Activated CD4-positive, alpha-beta memory T cell treated with anti-CD3 and anti-CD28 coated beads for 36 hours (primary cell): ENCODE results near the gene LHX4. TPM values are rescaled to one million over a fixed set of nuclear protein-coding genes. Genes with fewer than 3 reads are reported as not detected.

Source experiments
- CTCF ChIA-PET: fragments of 350-600 bp; sonication (Branson Sonifier 250); formaldehyde crosslinking; loops from one replicate; lab custom pipeline; 2021; ENCODE audit warnings: antibody characterized with exemption, inconsistent platforms; lab: Charles Lee
- POLR2A ChIA-PET: fragments of 350-600 bp; sonication (Branson Sonifier 250); formaldehyde crosslinking; loops from one replicate; lab custom pipeline; 2021; ENCODE audit warnings: antibody characterized with exemption; lab: Charles Lee
- DNase-seq: peaks from one replicate; pipeline ENCODE4 v3.0.0-alpha.2; 2020
- H3K27ac Mint-ChIP-seq: one replicate; pipeline ENCODE4 v1.8.0; 2021; ENCODE audit warnings: mixed read lengths
- H3K27me3 Mint-ChIP-seq: one replicate; pipeline ENCODE4 v1.8.0; 2021; ENCODE audit warnings: mixed read lengths
- H3K36me3 Mint-ChIP-seq: one replicate; pipeline ENCODE4 v1.8.0; 2021; ENCODE audit warnings: mixed read lengths
- H3K4me1 Mint-ChIP-seq: one replicate; pipeline ENCODE4 v1.8.0; 2021; ENCODE audit warnings: low read depth, mixed read lengths
- H3K4me3 Mint-ChIP-seq: one replicate; pipeline ENCODE4 v1.8.0; 2021; ENCODE audit warnings: mild to moderate bottlenecking, mixed read lengths
- H3K9me3 Mint-ChIP-seq: one replicate; pipeline ENCODE4 v1.8.0; 2021; ENCODE audit warnings: mixed read lengths
- intact Hi-C: fragments of 100-400 bp; cut with micrococcal nuclease; formaldehyde crosslinking; loops from one replicate; pipeline ENCODE4 v1.15.1; 2023
- total RNA-seq, 2 experiments: library from RNA; stranded (reverse); gene quantifications; one replicate each; pipeline ENCODE4 v1.2.3, GENCODE V29; 2021

Gene LHX4
- total RNA-seq, 2 experiments from 2014 or later = not detected

- CTCF ChIA-PET = interaction anchor here (1.9 kb wide), 1 partner anchor 211 kb away, joined by 5 read pairs; no protein-coding TSS in a partner anchor
- no peaks in the 10 kb centered on the region for H3K4me1 Mint-ChIP-seq
- POLR2A ChIA-PET = no interaction called here
- H3K36me3 Mint-ChIP-seq = no peaks in the 10 kb centered on the region
- no peaks in the 10 kb centered on the region for H3K9me3 Mint-ChIP-seq
- H3K4me3 Mint-ChIP-seq = no peak overlapping the region
- intact Hi-C loops = no loop called here
- H3K27me3 Mint-ChIP-seq = no peaks in the 10 kb centered on the region
- no peak for DNase-seq
- H3K27ac Mint-ChIP-seq = no peak overlapping the region
Observed at GRCh38 chr1:180266275-180267210, 36.5 kb downstream of the LHX4 start.

GRCh38 chr1:180267211-180267561 is 37.1 kb downstream of the LHX4 start:
- no peaks in the 10 kb centered on the region for H3K27me3 Mint-ChIP-seq
- POLR2A ChIA-PET = no interaction called here
- intact Hi-C loops = no loop called here
- H3K36me3 Mint-ChIP-seq = no peaks in the 10 kb centered on the region
- H3K9me3 Mint-ChIP-seq = no peaks in the 10 kb centered on the region
- CTCF ChIA-PET = interaction anchor here (1.9 kb wide), 1 partner anchor 211 kb away, joined by 5 read pairs; no protein-coding TSS in a partner anchor
- no peaks in the 10 kb centered on the region for H3K4me1 Mint-ChIP-seq
- no peak overlapping the region for H3K4me3 Mint-ChIP-seq
- DNase-seq = no peak
- no peak overlapping the region for H3K27ac Mint-ChIP-seq

GRCh38 chr1:180267761-180268555 is 37.9 kb downstream of the LHX4 start:
- no peaks in the 10 kb centered on the region for H3K4me1 Mint-ChIP-seq
- DNase-seq = no peak
- POLR2A ChIA-PET = no interaction called here
- no peaks in the 10 kb centered on the region for H3K27me3 Mint-ChIP-seq
- CTCF ChIA-PET = interaction anchor here (1.9 kb wide), 1 partner anchor 210 kb away, joined by 5 read pairs; no protein-coding TSS in a partner anchor
- no peak overlapping the region for H3K4me3 Mint-ChIP-seq
- H3K9me3 Mint-ChIP-seq = no peaks in the 10 kb centered on the region
- intact Hi-C loops = no loop called here
- no peaks in the 10 kb centered on the region for H3K36me3 Mint-ChIP-seq
- no peak overlapping the region for H3K27ac Mint-ChIP-seq

- POLR2A ChIA-PET = no interaction called here
- H3K4me1 Mint-ChIP-seq = no peaks in the 10 kb centered on the region
- H3K9me3 Mint-ChIP-seq = no peaks in the 10 kb centered on the region
- CTCF ChIA-PET = no interaction called here
- no peak overlapping the region for H3K4me3 Mint-ChIP-seq
- H3K36me3 Mint-ChIP-seq = peaks cover under 1% of the 10 kb centered on the region
- no peak for DNase-seq
- no peaks in the 10 kb centered on the region for H3K27me3 Mint-ChIP-seq
- no peak overlapping the region for H3K27ac Mint-ChIP-seq
- intact Hi-C loops = no loop called here
Observed at GRCh38 chr1:180268556-180269075, 38.6 kb downstream of the LHX4 start.

GRCh38 chr1:180269645-180270529 is 39.8 kb downstream of the LHX4 start:
- H3K4me1 Mint-ChIP-seq = no peaks in the 10 kb centered on the region
- peaks cover 7% of the 10 kb centered on the region for H3K36me3 Mint-ChIP-seq
- H3K4me3 Mint-ChIP-seq = no peak overlapping the region
- no peaks in the 10 kb centered on the region for H3K9me3 Mint-ChIP-seq
- DNase-seq = no peak
- intact Hi-C loops = no loop called here
- POLR2A ChIA-PET = interaction anchor here (0.6 kb wide), 1 partner anchor 230 kb away, joined by 3 read pairs; no protein-coding TSS in a partner anchor
- no peaks in the 10 kb centered on the region for H3K27me3 Mint-ChIP-seq
- no peak overlapping the region for H3K27ac Mint-ChIP-seq
- CTCF ChIA-PET = interaction anchor here (1.0 to 1.5 kb wide), 2 partner anchors 208 to 213 kb away, joined by 3 to 4 read pairs; no protein-coding TSS in a partner anchor

GRCh38 chr1:180270530-180271271 is 40.6 kb downstream of the LHX4 start:
- H3K4me3 Mint-ChIP-seq = no peak overlapping the region
- DNase-seq = no peak
- no peaks in the 10 kb centered on the region for H3K27me3 Mint-ChIP-seq
- no peaks in the 10 kb centered on the region for H3K4me1 Mint-ChIP-seq
- H3K9me3 Mint-ChIP-seq = no peaks in the 10 kb centered on the region
- ChIA-PET POLR2A (no interaction called here), CTCF (interaction anchor here (1.0 to 1.5 kb wide), 2 partner anchors 207 to 212 kb away, joined by 3 to 4 read pairs; no protein-coding TSS in a partner anchor)
- peaks cover 11% of the 10 kb centered on the region for H3K36me3 Mint-ChIP-seq
- intact Hi-C loops = no loop called here
- no peak overlapping the region for H3K27ac Mint-ChIP-seq

- H3K4me3 Mint-ChIP-seq = no peak overlapping the region
- DNase-seq = no peak
- H3K36me3 Mint-ChIP-seq = peaks cover 11% of the 10 kb centered on the region
- no peaks in the 10 kb centered on the region for H3K4me1 Mint-ChIP-seq
- no peaks in the 10 kb centered on the region for H3K9me3 Mint-ChIP-seq
- ChIA-PET POLR2A (no interaction called here), CTCF (interaction anchor here (1.5 kb wide), 1 partner anchor 206 kb away, joined by 4 read pairs; no protein-coding TSS in a partner anchor)
- H3K27ac Mint-ChIP-seq = no peak overlapping the region
- intact Hi-C loops = no loop called here
- H3K27me3 Mint-ChIP-seq = no peaks in the 10 kb centered on the region
Observed at GRCh38 chr1:180271272-180272255, 41.5 kb downstream of the LHX4 start.

GRCh38 chr1:180272395-180272794 is 42.3 kb downstream of the LHX4 start:
- DNase-seq = no peak
- peaks cover 11% of the 10 kb centered on the region for H3K36me3 Mint-ChIP-seq
- intact Hi-C loops = no loop called here
- H3K27ac Mint-ChIP-seq = no peak overlapping the region
- ChIA-PET POLR2A (no interaction called here), CTCF (no interaction called here)
- no peaks in the 10 kb centered on the region for H3K9me3 Mint-ChIP-seq
- H3K4me3 Mint-ChIP-seq = no peak overlapping the region
- H3K27me3 Mint-ChIP-seq = no peaks in the 10 kb centered on the region
- H3K4me1 Mint-ChIP-seq = no peaks in the 10 kb centered on the region

GRCh38 chr1:180273066-180273465 is 43.0 kb downstream of the LHX4 start:
- H3K9me3 Mint-ChIP-seq = no peaks in the 10 kb centered on the region
- H3K4me3 Mint-ChIP-seq = no peak overlapping the region
- no peak for DNase-seq
- H3K27me3 Mint-ChIP-seq = no peaks in the 10 kb centered on the region
- CTCF ChIA-PET = interaction anchor here (0.8 to 1.1 kb wide), 3 partner anchors 20 to 464 kb away, joined by 3 to 5 read pairs (median 3); no protein-coding TSS in a partner anchor
- H3K27ac Mint-ChIP-seq = no peak overlapping the region
- intact Hi-C loops = no loop called here
- POLR2A ChIA-PET = no interaction called here
- H3K36me3 Mint-ChIP-seq = peaks cover 13% of the 10 kb centered on the region
- no peaks in the 10 kb centered on the region for H3K4me1 Mint-ChIP-seq

- CTCF ChIA-PET = interaction anchor here (1.1 kb wide), 1 partner anchor 465 kb away, joined by 3 read pairs; no protein-coding TSS in a partner anchor
- DNase-seq = no peak
- no peaks in the 10 kb centered on the region for H3K4me1 Mint-ChIP-seq
- POLR2A ChIA-PET = no interaction called here
- no peak overlapping the region for H3K4me3 Mint-ChIP-seq
- intact Hi-C loops = no loop called here
- H3K36me3 Mint-ChIP-seq = peaks cover 13% of the 10 kb centered on the region
- no peaks in the 10 kb centered on the region for H3K9me3 Mint-ChIP-seq
- H3K27me3 Mint-ChIP-seq = no peaks in the 10 kb centered on the region
- no peak overlapping the region for H3K27ac Mint-ChIP-seq
Observed at GRCh38 chr1:180274221-180274620, 44.2 kb downstream of the LHX4 start.
